SK-N-SH (cell line): ENCODE data around the gene ANKRD52. TPM values are rescaled to one million over a fixed set of nuclear protein-coding genes. Genes with fewer than 3 reads are reported as not detected.
"Not testable (repeated sequence)": the region's sequence is repeated elsewhere in the genome, so short reads cannot be mapped to it uniquely, and the experiment has no call there.

Source experiments
- CTCF ChIA-PET: fragments of 300-600, 350-600 bp; formaldehyde crosslinking; extraction: SDS; loops from one replicate; lab custom pipeline; 2021; lab: Yijun Ruan, JAX
- POLR2A ChIA-PET: fragments of 350-600 bp; sonication (Branson Sonifier 250); formaldehyde crosslinking; extraction: SDS; loops from one replicate; lab custom pipeline; 2020; ENCODE audit warnings: antibody characterized with exemption, inconsistent platforms; lab: Yijun Ruan, JAX
- DNase-seq: peaks from one replicate; pipeline ENCODE4 v3.0.0; 2012
- H2AFZ ChIP-seq: fragments of 200-600 bp; sonication (generic); 2 replicates; pipeline ENCODE4 v1.8.1; 2016; ENCODE audit warnings: antibody characterized with exemption, mild to moderate bottlenecking, low read depth
- H3F3A ChIP-seq: fragments of 200-600 bp; sonication (generic); replicated peaks from 2 replicates; pipeline ENCODE3; 2016; ENCODE audit warnings: antibody characterized with exemption, mild to moderate bottlenecking; ENCODE audit not compliant: insufficient read depth
- H3K27ac ChIP-seq, 2 experiments: fragments of 200-500 bp in 1 of 2; fragments of 200-600 bp in 1 of 2; sonication (Bioruptor generic) in 1 of 2; sonication (generic), shearing (Covaris generic) in 1 of 2; 2 replicates each; pipeline versions ENCODE4 v1.5.1 to v1.6.1; 2014 to 2016; ENCODE audit warnings: low read depth in 2 of 2, inconsistent platforms in 1 of 2, low read length in 1 of 2, mild to moderate bottlenecking in 1 of 2, mixed read lengths in 1 of 2
- H3K27me3 ChIP-seq: fragments of 200-600 bp; sonication (generic), shearing (Covaris generic); 2 replicates; pipeline ENCODE4 v1.6.1; 2016; ENCODE audit warnings: mixed run types; ENCODE audit not compliant: insufficient read depth
- H3K36me3 ChIP-seq, 2 experiments: fragments of 200-500 bp in 1 of 2; fragments of 200-600 bp in 1 of 2; sonication (Bioruptor generic) in 1 of 2; sonication (generic) in 1 of 2; replicated peaks in 1 of 2; 2 replicates each; pipeline versions ENCODE3 to v1.5.1; 2014 to 2016; ENCODE audit warnings: low read length in 1 of 2, mild to moderate bottlenecking in 1 of 2; ENCODE audit not compliant: insufficient read depth in 2 of 2, control insufficient read depth in 1 of 2
- H3K4me1 ChIP-seq, 2 experiments: fragments of 200-500 bp in 1 of 2; fragments of 200-600 bp in 1 of 2; sonication (Bioruptor generic) in 1 of 2; sonication (generic), shearing (Covaris generic) in 1 of 2; 2 replicates each; pipeline versions ENCODE4 v1.5.1 to v1.6.1; 2014 to 2016; ENCODE audit warnings: low read depth in 1 of 2, low read length in 1 of 2, mixed run types in 1 of 2; ENCODE audit not compliant: insufficient read depth in 2 of 2, control insufficient read depth in 1 of 2
- H3K4me2 ChIP-seq: fragments of 200-600 bp; sonication (generic), shearing (Covaris generic); 2 replicates; pipeline ENCODE4 v1.6.1; 2017; ENCODE audit warnings: mixed run types
- H3K4me3 ChIP-seq, 2 experiments: fragments of 200-500 bp in 1 of 2; fragments of 200-600 bp in 1 of 2; sonication (Bioruptor generic) in 1 of 2; sonication (generic), shearing (Covaris generic) in 1 of 2; 2 replicates each; pipeline versions ENCODE4 v1.5.1 to v1.8.1; 2014 to 2016; ENCODE audit warnings: low read depth in 2 of 2, inconsistent platforms in 1 of 2, low read length in 1 of 2, mild to moderate bottlenecking in 1 of 2, mixed read lengths in 1 of 2, moderate library complexity in 1 of 2
- H3K79me2 ChIP-seq: fragments of 200-600 bp; sonication (generic); 2 replicates; pipeline ENCODE4 v1.8.1; 2017; ENCODE audit warnings: mild to moderate bottlenecking; ENCODE audit not compliant: insufficient read depth
- H3K9ac ChIP-seq: fragments of 200-600 bp; sonication (generic); 2 replicates; pipeline ENCODE4 v1.6.1; 2017; ENCODE audit warnings: mixed run types
- H3K9me2 ChIP-seq: fragments of 200-600 bp; sonication (generic); 2 replicates; pipeline ENCODE4 v1.6.1; 2017; ENCODE audit warnings: mixed run types
- H3K9me3 ChIP-seq: fragments of 200-600 bp; sonication (generic); 2 replicates; pipeline ENCODE4 v1.6.1; 2017; ENCODE audit warnings: mixed run types, mild to moderate bottlenecking, moderate library complexity
- H4K20me1 ChIP-seq: fragments of 200-600 bp; sonication (generic); 2 replicates; pipeline ENCODE4 v1.6.1; 2017; ENCODE audit warnings: mild to moderate bottlenecking, mixed run types; ENCODE audit not compliant: insufficient read depth
- ELF1 ChIP-seq: IDR thresholded peaks from 2 replicates; pipeline ENCODE4 v1.4.0; 2012
- EP300 ChIP-seq, 2 experiments: IDR thresholded peaks; 2 replicates each; pipeline versions ENCODE4 v1.4.0 to v1.6.1; 2012; ENCODE audit warnings: borderline replicate concordance in 1 of 2, low read depth in 1 of 2, low read length in 1 of 2
- FOSL2 ChIP-seq: IDR thresholded peaks from 2 replicates; pipeline ENCODE4 v1.4.0; 2012; ENCODE audit warnings: low read depth, mild to moderate bottlenecking, moderate library complexity, borderline replicate concordance
- FOXM1 ChIP-seq: IDR thresholded peaks from 2 replicates; pipeline ENCODE4 v1.4.0; 2012; ENCODE audit warnings: low read depth, mild to moderate bottlenecking
- JUND ChIP-seq: IDR thresholded peaks from 2 replicates; pipeline ENCODE4 v1.4.0; 2012
- NFIC ChIP-seq: IDR thresholded peaks from 2 replicates; pipeline ENCODE4 v1.4.0; 2012; ENCODE audit warnings: borderline replicate concordance
- PBX3 ChIP-seq: IDR thresholded peaks from 2 replicates; pipeline ENCODE4; 2012
- REST ChIP-seq: IDR thresholded peaks from 2 replicates; pipeline ENCODE4 v1.6.1; 2012; ENCODE audit warnings: mild to moderate bottlenecking, low read depth, low read length, moderate library complexity
- RXRA ChIP-seq: IDR thresholded peaks from 2 replicates; pipeline ENCODE4 v1.4.0; 2012; ENCODE audit warnings: low read depth, mild to moderate bottlenecking, borderline replicate concordance
- SIN3A ChIP-seq: IDR thresholded peaks from 2 replicates; pipeline ENCODE4 v1.6.1; 2012; ENCODE audit warnings: low read depth, mild to moderate bottlenecking, low read length, moderate library complexity, borderline replicate concordance
- TCF12 ChIP-seq: IDR thresholded peaks from 2 replicates; pipeline ENCODE4 v1.4.0; 2012
- TEAD4 ChIP-seq: IDR thresholded peaks from 2 replicates; pipeline ENCODE4 v1.4.0; 2012; ENCODE audit warnings: mild to moderate bottlenecking, borderline replicate concordance; ENCODE audit not compliant: insufficient read depth
- WGBS: methylation state at CpG from one replicate; pipeline ENCODE4 v1.1.6; 2017; ENCODE audit warnings: low lambda C conversion rate; 5-methylcytosine and 5-hydroxymethylcytosine counted together
- polyA plus RNA-seq, 3 experiments: library from polyadenylated mRNA; depleted of rRNA; stranded (reverse); fragments of >200 nt; gene quantifications; 2 replicates each; pipeline ENCODE4 v1.2.3, GENCODE V29; 2012

The ANKRD52 gene
- polyA plus RNA-seq, 1 of the 3 experiments (the other 2 are of a cell fraction), result 23.4 TPM

GRCh38 chr12:56197921-56198635, 60.1 kb downstream of the ANKRD52 start (continued):
- no peak for TF ChIP-seq REST
- TF ChIP-seq SIN3A, result no peak

DNA sequence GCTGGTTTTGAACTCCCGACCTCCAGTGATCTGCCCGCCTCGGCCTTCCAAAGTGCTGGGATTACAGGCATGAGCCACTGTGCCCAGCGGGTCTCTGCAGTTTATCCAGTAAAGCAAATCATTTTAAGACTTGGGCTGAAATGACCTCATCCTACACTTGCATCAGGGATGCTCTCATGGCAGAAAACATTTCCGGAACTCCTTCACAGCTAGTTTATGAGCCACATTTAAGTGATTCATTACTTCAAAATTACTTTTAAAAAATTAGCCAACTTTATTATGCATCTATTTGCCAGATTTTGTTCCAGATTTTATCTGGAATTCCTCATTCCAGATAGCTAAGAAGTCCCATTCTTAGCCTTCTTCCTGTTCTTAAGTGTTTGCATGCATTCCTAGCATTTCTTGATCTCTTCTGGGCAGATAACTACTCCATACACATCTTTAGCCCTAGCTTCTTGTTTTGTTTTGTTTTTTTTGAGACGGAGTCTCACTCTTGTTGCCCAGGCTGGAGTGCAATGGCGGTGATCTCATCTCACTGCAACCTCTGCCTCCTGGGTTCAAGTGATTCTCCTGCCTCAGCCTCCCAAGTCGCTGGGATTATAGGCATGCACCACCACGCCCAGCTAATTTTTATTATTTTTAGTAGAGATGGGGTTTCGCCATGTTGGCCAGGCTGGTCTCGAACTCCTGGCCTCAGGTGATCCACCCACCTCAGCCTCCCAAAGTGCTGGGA, 61.2 kb downstream of the ANKRD52 start:
- Histone ChIP-seq H3K9ac (0 out of 2 replicates have a peak overlapping the region, but pooled peaks have one; percentile 9), H3K4me2 (peak overlapping the region; percentile 42; the same call in 1 of the 2 replicates), H3F3A (peaks cover 31% of the 10 kb centered on the region)
- H3K79me2 ChIP-seq, H3K36me3 ChIP-seq, H3K9me2 ChIP-seq, H2AFZ ChIP-seq: not testable (repeated sequence)
- TF ChIP-seq FOXM1 (peak; percentile 74; the same call in 1 of the 2 replicates), FOSL2 (peak; percentile 70), PBX3 (peak; percentile 80), TEAD4 (peak; percentile 94), TCF12 (peak; percentile 86), JUND (peak; percentile 88), EP300 (IDR thresholded peaks at IDR 0.05; ENCODE audit: borderline replicate concordance in 1 of 2, low read depth in 1 of 2, low read length in 1 of 2) (peak in 1 of 2 experiments; percentile 79; a peak in 2 of 4 replicates), ELF1 (peak; percentile 79), NFIC (peak; percentile 65; the same call in 1 of the 2 replicates), RXRA (peak; percentile 6; the same call in 1 of the 2 replicates)
- TF ChIP-seq, all 33 proteins: peak for 10; not testable (repeated sequence) for 23
- WGBS, result 64% methylated on average over 7 of the region's 11 CpGs
- Histone ChIP-seq H3K27ac (peak overlapping the region in 1 of 2 experiments; percentile 77; a peak in 2 of 4 replicates), H3K4me1 (peaks cover 0 to 14% of the 10 kb centered on the region in 2 experiments; a peak in 1 of 4 replicates)
- DNase-seq, H3K9me3 ChIP-seq, H4K20me1 ChIP-seq, H3K4me3 ChIP-seq, POLR2A ChIA-PET, H3K27me3 ChIP-seq: not testable (repeated sequence)
- CTCF ChIA-PET, result interaction anchor here (1.0 to 10.6 kb wide), 3 partner anchors 8 to 61 kb away, joined by 6 to 123 read pairs (median 37); partner anchors contain the start of genes ANKRD52 and SMARCC2
